Endothelial cell of umbilical vein (primary cell): ENCODE data around the gene ZNF609. TPM values are rescaled to one million over a fixed set of nuclear protein-coding genes. Genes with fewer than 3 reads are reported as not detected.

Experiments
- BruUV-seq: library from RNA; stranded (reverse); fragments of 400-500 nt; replicated peaks from 2 replicates; lab custom pipeline; 2021; lab: Mats Ljungman, UMichigan
- CTCF ChIA-PET: fragments of 300-600, 350-600 bp; sonication (Branson Sonifier 250); formaldehyde crosslinking; loops from one replicate; lab custom pipeline; 2021; ENCODE audit warnings: antibody characterized with exemption, inconsistent platforms; lab: Charles Lee
- POLR2A ChIA-PET: fragments of 300-600, 350-600 bp; sonication (Branson Sonifier 250); formaldehyde crosslinking; loops from one replicate; lab custom pipeline; 2021; ENCODE audit warnings: antibody characterized with exemption, inconsistent platforms; lab: Charles Lee
- DNase-seq: peaks from one replicate; pipeline ENCODE4 v3.0.0-alpha.2; 2011; ENCODE audit warnings: low read depth, low spot score
- FAIRE-seq: peaks from 2 replicates; lab custom pipeline; 2011; peaks lifted over from hg19 to GRCh38; lab: Jason Lieb, UNC
- H2AFZ ChIP-seq: 2 replicates; pipeline ENCODE4 v1.6.0; 2012; ENCODE audit warnings: low read depth, low read length, control low read depth, inconsistent platforms
- H3K27ac ChIP-seq: 2 replicates; pipeline ENCODE4 v1.5.1; 2011; ENCODE audit warnings: low read depth, mild to moderate bottlenecking, control low read depth, low read length, moderate library complexity; ENCODE audit not compliant: insufficient read depth
- H3K27me3 ChIP-seq, 2 experiments: 2 replicates each; pipeline versions ENCODE4 v1.6.0 to v1.6.1; 2011; ENCODE audit warnings: low read length in 2 of 2, mixed read lengths in 1 of 2; ENCODE audit not compliant: control insufficient read depth in 2 of 2, insufficient read depth in 2 of 2
- H3K36me3 ChIP-seq, 2 experiments: 2 replicates in 1 of 2; 3 replicates in 1 of 2; pipeline ENCODE4 v1.5.1; 2011; ENCODE audit warnings: low read length in 2 of 2, mild to moderate bottlenecking in 1 of 2, moderate library complexity in 1 of 2; ENCODE audit not compliant: control insufficient read depth in 2 of 2, insufficient read depth in 2 of 2; ENCODE audit errors: extremely low read depth in 1 of 2
- H3K4me1 ChIP-seq: 3 replicates; pipeline ENCODE4 v1.5.1; 2011; ENCODE audit warnings: mild to moderate bottlenecking, low read length; ENCODE audit not compliant: control insufficient read depth, insufficient read depth; ENCODE audit errors: extremely low read depth
- H3K4me2 ChIP-seq: 2 replicates; pipeline ENCODE4 v1.6.1; 2011; ENCODE audit warnings: low read length, control low read depth, mixed read lengths; ENCODE audit not compliant: insufficient read depth
- H3K4me3 ChIP-seq, 3 experiments: fragments of 200-600 bp in 1 of 3; sonication (generic), shearing (Covaris generic) in 1 of 3; replicated peaks in 1 of 3; 2 replicates each; pipeline ENCODE4 v1.5.1; 2011 to 2016; ENCODE audit warnings: control low read depth in 3 of 3, low read length in 3 of 3, mild to moderate bottlenecking in 2 of 3, inconsistent platforms in 1 of 3, low read depth in 1 of 3, moderate library complexity in 1 of 3; ENCODE audit not compliant: insufficient read depth in 1 of 3
- H3K79me2 ChIP-seq: 2 replicates; pipeline ENCODE4 v1.6.0; 2012; ENCODE audit warnings: low read length, inconsistent platforms; ENCODE audit not compliant: control insufficient read depth, insufficient read depth
- H3K9ac ChIP-seq: replicated peaks from 2 replicates; pipeline ENCODE3; 2011; ENCODE audit warnings: low read length, control low read depth; ENCODE audit not compliant: insufficient read depth; ENCODE audit errors: extremely low read depth
- H3K9me1 ChIP-seq: replicated peaks from 3 replicates; pipeline ENCODE4 v1.6.0; 2011; ENCODE audit warnings: mild to moderate bottlenecking, low read length; ENCODE audit not compliant: control insufficient read depth, insufficient read depth; ENCODE audit errors: extremely low read depth
- H3K9me3 ChIP-seq: replicated peaks from 2 replicates; pipeline ENCODE4 v1.5.1; 2012; ENCODE audit warnings: low read length, inconsistent platforms; ENCODE audit not compliant: control insufficient read depth, insufficient read depth
- H4K20me1 ChIP-seq: replicated peaks from 2 replicates; pipeline ENCODE3; 2011; ENCODE audit warnings: mild to moderate bottlenecking, low read length; ENCODE audit not compliant: control insufficient read depth, insufficient read depth; ENCODE audit errors: extremely low read depth
- EZH2 ChIP-seq: IDR thresholded peaks from 2 replicates; pipeline ENCODE4 v1.6.1; 2012; ENCODE audit warnings: borderline replicate concordance, low read depth, mild to moderate bottlenecking, moderate library complexity, low read length, inconsistent platforms; ENCODE audit not compliant: severe bottlenecking
- FOS ChIP-seq: IDR thresholded peaks from 2 replicates; pipeline ENCODE4 v1.6.1; 2011; ENCODE audit warnings: mild to moderate bottlenecking, low read length, moderate library complexity, borderline replicate concordance; ENCODE audit not compliant: insufficient read depth
- GATA2 ChIP-seq: IDR thresholded peaks from 2 replicates; pipeline ENCODE4 v1.7.0; 2011; ENCODE audit warnings: low read depth, mild to moderate bottlenecking, moderate library complexity, mixed read lengths, low read length; ENCODE audit not compliant: insufficient read length, insufficient read depth
- JUN ChIP-seq: IDR thresholded peaks from 2 replicates; pipeline ENCODE4 v1.6.1; 2011; ENCODE audit warnings: borderline replicate concordance, low read depth; ENCODE audit not compliant: insufficient read length, insufficient read depth
- MYC ChIP-seq: IDR thresholded peaks from one replicate; pipeline ENCODE4 v1.6.1; 2011; ENCODE audit warnings: mild to moderate bottlenecking, low read depth, low read length
- POLR2A ChIP-seq: IDR thresholded peaks from 2 replicates; pipeline ENCODE4 v1.6.1; 2012; ENCODE audit warnings: low read depth, mild to moderate bottlenecking, control low read depth, low read length
- POLR2AphosphoS5 ChIP-seq: IDR thresholded peaks from 2 replicates; pipeline ENCODE4 v1.6.1; 2012; ENCODE audit warnings: low read depth, mild to moderate bottlenecking, control low read depth, low read length, moderate library complexity; ENCODE audit not compliant: insufficient read depth
- dilution Hi-C: fragments of 300-500 bp; cut with MboI; formaldehyde crosslinking; loops from one replicate; pipeline ENCODE4 v1.15.0; 2019; ENCODE audit warnings: low sequenced_read_pairs; ENCODE audit not compliant: extremely low pct_ligation_motif_present
- intact Hi-C: fragments of 100-400 bp; cut with micrococcal nuclease; formaldehyde crosslinking; loops from one replicate; pipeline ENCODE4 v1.10.0; 2022
- polyA plus RNA-seq, 4 experiments: library from polyadenylated mRNA; depleted of rRNA in 3 of 4; stranded (reverse) in 3 of 4; unstranded in 1 of 4; fragments of >200 nt; gene quantifications; 2 replicates each; pipeline versions ENCODE4 v1.2.1 to v1.2.3, GENCODE V29; 2011 to 2012; ENCODE audit warnings: missing spikeins in 1 of 4
- total RNA-seq: library from RNA; stranded (reverse); gene quantifications from 2 replicates; pipeline ENCODE4 v1.2.3, GENCODE V29; 2021
- TF ChIP-seq, protein P1 (sequence below): IDR thresholded peaks from 2 replicates; pipeline ENCODE4 v1.6.1; 2011; ENCODE audit not compliant: insufficient read depth, insufficient read length
- TF ChIP-seq, protein P2 (sequence below), 2 donors: IDR thresholded peaks; 1 replicate in 1 of 2; 2 replicates in 1 of 2; pipeline ENCODE4 v1.5.1; 2011; ENCODE audit warnings: low read length in 2 of 2, mild to moderate bottlenecking in 2 of 2, moderate library complexity in 2 of 2, control low read depth in 1 of 2, inconsistent platforms in 1 of 2, low read depth in 1 of 2; ENCODE audit not compliant: insufficient read depth in 1 of 2; ENCODE audit errors: extremely low read depth in 1 of 2

Gene ZNF609
- total and polyA plus RNA-seq, 2 donors (not counting 3 experiments of a cell fraction or from before 2014, with no cell fraction given): 18.2 to 49.6 TPM

DNA sequence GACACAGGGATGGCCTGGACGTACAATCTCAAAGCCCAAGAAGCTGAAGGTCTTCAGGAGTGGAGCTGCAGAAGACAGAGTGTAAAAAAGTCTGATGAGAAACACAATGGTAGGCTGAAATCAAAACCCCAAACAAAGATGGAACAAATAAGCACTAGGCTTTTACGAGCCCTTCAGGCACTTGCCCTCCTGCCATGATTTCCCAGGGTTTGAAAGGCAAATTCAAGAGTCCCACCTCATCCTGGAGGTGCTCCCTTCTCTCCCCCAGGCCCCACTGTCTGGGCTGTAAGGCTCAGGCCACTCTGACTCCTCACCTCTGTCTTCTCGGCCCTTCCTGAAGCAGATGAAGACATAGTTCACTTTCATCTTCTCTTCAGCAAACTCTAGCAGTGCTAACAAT, 228.4 kb downstream of the ZNF609 start:
- Histone ChIP-seq H3K79me2 (peaks cover 2% of the 10 kb centered on the region), H3K4me3 (no peak overlapping the region), H3K9me3 (no peaks in the 10 kb centered on the region), H3K4me2 (no peak overlapping the region), H3K36me3 (peaks cover 27 to 53% of the 10 kb centered on the region in 2 experiments), H3K27ac (no peak overlapping the region), H3K27me3 (no peaks in the 10 kb centered on the region), H2AFZ (no peak overlapping the region), H3K9ac (no peak overlapping the region), H4K20me1 (no peaks in the 10 kb centered on the region), H3K4me1 (no peaks in the 10 kb centered on the region), H3K9me1 (no peaks in the 10 kb centered on the region)
- TF ChIP-seq POLR2AphosphoS5 (no peak), JUN (no peak), MYC (no peak), GATA2 (no peak), EZH2 (no peak), POLR2A (no peak), FOS (no peak)
- TF ChIP-seq, protein P1, sequence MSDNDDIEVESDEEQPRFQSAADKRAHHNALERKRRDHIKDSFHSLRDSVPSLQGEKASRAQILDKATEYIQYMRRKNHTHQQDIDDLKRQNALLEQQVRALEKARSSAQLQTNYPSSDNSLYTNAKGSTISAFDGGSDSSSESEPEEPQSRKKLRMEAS: no peak
- TF ChIP-seq, protein P2, sequence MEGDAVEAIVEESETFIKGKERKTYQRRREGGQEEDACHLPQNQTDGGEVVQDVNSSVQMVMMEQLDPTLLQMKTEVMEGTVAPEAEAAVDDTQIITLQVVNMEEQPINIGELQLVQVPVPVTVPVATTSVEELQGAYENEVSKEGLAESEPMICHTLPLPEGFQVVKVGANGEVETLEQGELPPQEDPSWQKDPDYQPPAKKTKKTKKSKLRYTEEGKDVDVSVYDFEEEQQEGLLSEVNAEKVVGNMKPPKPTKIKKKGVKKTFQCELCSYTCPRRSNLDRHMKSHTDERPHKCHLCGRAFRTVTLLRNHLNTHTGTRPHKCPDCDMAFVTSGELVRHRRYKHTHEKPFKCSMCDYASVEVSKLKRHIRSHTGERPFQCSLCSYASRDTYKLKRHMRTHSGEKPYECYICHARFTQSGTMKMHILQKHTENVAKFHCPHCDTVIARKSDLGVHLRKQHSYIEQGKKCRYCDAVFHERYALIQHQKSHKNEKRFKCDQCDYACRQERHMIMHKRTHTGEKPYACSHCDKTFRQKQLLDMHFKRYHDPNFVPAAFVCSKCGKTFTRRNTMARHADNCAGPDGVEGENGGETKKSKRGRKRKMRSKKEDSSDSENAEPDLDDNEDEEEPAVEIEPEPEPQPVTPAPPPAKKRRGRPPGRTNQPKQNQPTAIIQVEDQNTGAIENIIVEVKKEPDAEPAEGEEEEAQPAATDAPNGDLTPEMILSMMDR (IDR thresholded peaks at IDR 0.05; ENCODE audit: extremely low read depth in 1 of 2, insufficient read depth in 1 of 2, low read depth in 1 of 2, low read length in 2 of 2): no peak
- dilution Hi-C loops (no loop called here), intact Hi-C loops (no loop called here)
- no TSS peak for BruUV-seq
- FAIRE-seq (no peak), DNase-seq (no peak)
- ChIA-PET CTCF (interaction anchor here (0.7 to 13.8 kb wide), 2 partner anchors 41 to 568 kb away, joined by 3 to 446 read pairs; no protein-coding TSS in a partner anchor), POLR2A (no interaction called here)
